Activated CD4-positive, CD25-positive, alpha-beta regulatory T cell (primary cell): ENCODE measurements around the gene CCL3.
"Not testable (repeated sequence)": the region's sequence is repeated elsewhere in the genome, so short reads cannot be mapped to it uniquely, and the experiment has no call there.

Experiments
- DNase-seq, 4 experiments: peaks; one replicate each; lab custom pipeline; 2025; lab: John Stamatoyannopoulos, UW

Gene CCL3

GRCh38 chr17:36089888-36090836, at the start of gene CCL3:
TSS of gene CCL3 (minus strand) at chr17:36090143. CDS start at chr17:36090058, 85 bp downstream.
- no peak for DNase-seq

- no peak for DNase-seq
Measured at GRCh38 chr17:36136439-36136838, 46.5 kb upstream of the CCL3 start.

- no peak for DNase-seq
Measured at GRCh38 chr17:36136036-36136435, 46.1 kb upstream of the CCL3 start.

- DNase-seq, result no peak
Measured at GRCh38 chr17:36135465-36135864, 45.5 kb upstream of the CCL3 start.

- no peak for DNase-seq
Measured at GRCh38 chr17:36133602-36134236, 43.8 kb upstream of the CCL3 start.

GRCh38 chr17:36132421-36132831, 42.5 kb upstream of the CCL3 start:
- DNase-seq, result no peak

GRCh38 chr17:36131931-36132330, 42.0 kb upstream of the CCL3 start:
- DNase-seq, result no peak

- DNase-seq, result no peak
Measured at GRCh38 chr17:36131421-36131820, 41.5 kb upstream of the CCL3 start.

- DNase-seq, result no peak
Measured at GRCh38 chr17:36130346-36130745, 40.4 kb upstream of the CCL3 start.

- no peak for DNase-seq
Measured at GRCh38 chr17:36129616-36130015, 39.7 kb upstream of the CCL3 start.

- no peak for DNase-seq
Measured at GRCh38 chr17:36128411-36128978, 38.6 kb upstream of the CCL3 start.

- no peak for DNase-seq
Measured at GRCh38 chr17:36127911-36128310, 38.0 kb upstream of the CCL3 start.

GRCh38 chr17:36127199-36127893, 37.4 kb upstream of the CCL3 start:
- DNase-seq, result no peak

- no peak for DNase-seq
Measured at GRCh38 chr17:36124879-36125824, 35.2 kb upstream of the CCL3 start.

GRCh38 chr17:36123431-36123830, 33.5 kb upstream of the CCL3 start:
- DNase-seq, result no peak

GRCh38 chr17:36121099-36121498, 31.2 kb upstream of the CCL3 start:
- not testable (repeated sequence) for DNase-seq

- DNase-seq, result no peak
Measured at GRCh38 chr17:36120221-36120620, 30.3 kb upstream of the CCL3 start.

- DNase-seq, result no peak
Measured at GRCh38 chr17:36118477-36119353, 28.8 kb upstream of the CCL3 start.

- no peak for DNase-seq
Measured at GRCh38 chr17:36117505-36118382, 27.8 kb upstream of the CCL3 start.
